Kidney (tissue), 14 donors: ENCODE data around the gene EMILIN3. TPM values are rescaled to one million over a fixed set of nuclear protein-coding genes. Genes with fewer than 3 reads are reported as not detected.
A peak's percentile ranks its signal among the peaks of the same experiment; 100 is the strongest.

Experiments used
- DNase-seq, 5 donors: peaks; one replicate each; pipeline ENCODE4 v3.0.0-alpha.2; 2013 to 2020
- FAIRE-seq: peaks from 2 replicates; lab custom pipeline; 2012; peaks lifted over from hg19 to GRCh38; lab: Jason Lieb, UNC
- H3K27ac ChIP-seq, 2 donors: one replicate each; pipeline ENCODE4 v1.7.0; 2013; ENCODE audit warnings: low read depth in 2 of 2, low read length in 2 of 2, inconsistent platforms in 1 of 2
- H3K27me3 ChIP-seq: one replicate; pipeline ENCODE4 v1.7.1; 2013; ENCODE audit warnings: low read length, inconsistent platforms; ENCODE audit not compliant: control insufficient read depth, insufficient read depth
- H3K36me3 ChIP-seq, 3 donors: one replicate each; pipeline versions ENCODE4 v1.7.0 to v1.7.1; 2013; ENCODE audit warnings: low read length in 3 of 3, control low read depth in 1 of 3, inconsistent platforms in 1 of 3; ENCODE audit not compliant: insufficient read depth in 3 of 3, control insufficient read depth in 2 of 3
- H3K4me1 ChIP-seq, 3 donors: one replicate each; pipeline versions ENCODE4 v1.7.0 to v1.7.1; 2013; ENCODE audit warnings: low read length in 3 of 3, inconsistent platforms in 1 of 3, low read depth in 1 of 3; ENCODE audit not compliant: control insufficient read depth in 2 of 3, insufficient read depth in 2 of 3
- H3K4me3 ChIP-seq, 3 donors: one replicate each; pipeline versions ENCODE4 v1.7.0 to v1.8.1; 2013; ENCODE audit warnings: low read length in 3 of 3, control low read depth in 1 of 3, inconsistent platforms in 1 of 3
- H3K9ac ChIP-seq, 3 donors: one replicate each; pipeline versions ENCODE4 v1.7.0 to v1.7.1; 2013; ENCODE audit warnings: low read length in 3 of 3, control low read depth in 1 of 3, inconsistent platforms in 1 of 3
- H3K9me3 ChIP-seq, 3 donors: one replicate each; pipeline versions ENCODE4 v1.7.0 to v1.7.1; 2013; ENCODE audit warnings: low read length in 3 of 3, control low read depth in 1 of 3, inconsistent platforms in 1 of 3; ENCODE audit not compliant: control insufficient read depth in 2 of 3, insufficient read depth in 1 of 3
- intact Hi-C: fragments of 100-400 bp; cut with DNase I; formaldehyde crosslinking; loops from one replicate; pipeline ENCODE4 v1.11.1; 2022
- polyA plus RNA-seq: library from polyadenylated mRNA; stranded (reverse); fragments of 350-450 nt; fragmentation: Illumina TruSeq; extraction: RNeasy Lipid Tissue Mini Kit (QIAGEN cat#74804); gene quantifications from one replicate; pipeline ENCODE4 v1.2.3, GENCODE V29; 2014; ENCODE audit warnings: low read depth, low replicate concordance; ENCODE audit not compliant: insufficient read depth
- total RNA-seq: library from RNA; stranded (reverse); fragmentation: NEBNext Ultra II Directional; extraction: Animal tissue kit (Norgen Biotek cat#: 25700); gene quantifications from one replicate; pipeline ENCODE4 v1.2.1, GENCODE V29; 2021
- TF ChIP-seq, protein P1 (sequence below): IDR thresholded peaks from 3 replicates; pipeline ENCODE4 v1.5.1; 2012; ENCODE audit warnings: mild to moderate bottlenecking, moderate library complexity, borderline replicate concordance; ENCODE audit not compliant: insufficient read depth; ENCODE audit errors: extremely low read depth
- donor health status: control.
- donor health status: control.
- donor health status: control.
- donor health status: control.
- donor health status: control.
- donor health status: DM: yes; HTN: yes; CAD: no.
- donor health status: Normal renal cell carcinoma (clear cell type).

The EMILIN3 gene
- total and polyA plus RNA-seq, 2 donors from 2014 or later, result 0.32 to 0.50 TPM

DNA sequence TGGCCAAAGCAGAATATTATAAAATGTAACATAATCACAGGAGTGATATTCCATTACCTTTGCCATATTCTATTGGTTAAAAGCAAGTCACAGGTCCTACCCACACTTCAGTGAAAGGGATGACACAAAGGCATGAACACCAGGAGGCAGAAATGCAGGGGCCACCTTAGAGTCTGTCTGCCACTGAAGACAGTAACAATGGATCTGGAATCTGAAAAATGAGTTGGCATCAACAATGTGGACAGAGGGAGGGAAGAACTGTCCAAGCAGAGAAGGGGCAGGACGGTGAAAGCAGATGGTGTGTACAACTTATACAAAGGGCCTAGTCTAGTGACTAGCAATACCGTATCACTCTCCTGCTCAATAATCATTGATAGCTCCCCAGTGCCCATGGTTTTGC, 32.6 kb downstream of the EMILIN3 start:
- DNase-seq (no peak), FAIRE-seq (no peak)
- Histone ChIP-seq H3K27me3 (no peaks in the 10 kb centered on the region), H3K9me3 (no peaks in the 10 kb centered on the region), H3K4me3 (no peak overlapping the region), H3K4me1 (peaks cover 5 to 22% (median 14%) of the 10 kb centered on the region in 3 donors), H3K27ac (peak overlapping the region; percentile 43 to 58), H3K36me3 (no peaks in the 10 kb centered on the region), H3K9ac (peak overlapping the region in 1 of 3 donors; percentile 40)
- TF ChIP-seq, protein P1, sequence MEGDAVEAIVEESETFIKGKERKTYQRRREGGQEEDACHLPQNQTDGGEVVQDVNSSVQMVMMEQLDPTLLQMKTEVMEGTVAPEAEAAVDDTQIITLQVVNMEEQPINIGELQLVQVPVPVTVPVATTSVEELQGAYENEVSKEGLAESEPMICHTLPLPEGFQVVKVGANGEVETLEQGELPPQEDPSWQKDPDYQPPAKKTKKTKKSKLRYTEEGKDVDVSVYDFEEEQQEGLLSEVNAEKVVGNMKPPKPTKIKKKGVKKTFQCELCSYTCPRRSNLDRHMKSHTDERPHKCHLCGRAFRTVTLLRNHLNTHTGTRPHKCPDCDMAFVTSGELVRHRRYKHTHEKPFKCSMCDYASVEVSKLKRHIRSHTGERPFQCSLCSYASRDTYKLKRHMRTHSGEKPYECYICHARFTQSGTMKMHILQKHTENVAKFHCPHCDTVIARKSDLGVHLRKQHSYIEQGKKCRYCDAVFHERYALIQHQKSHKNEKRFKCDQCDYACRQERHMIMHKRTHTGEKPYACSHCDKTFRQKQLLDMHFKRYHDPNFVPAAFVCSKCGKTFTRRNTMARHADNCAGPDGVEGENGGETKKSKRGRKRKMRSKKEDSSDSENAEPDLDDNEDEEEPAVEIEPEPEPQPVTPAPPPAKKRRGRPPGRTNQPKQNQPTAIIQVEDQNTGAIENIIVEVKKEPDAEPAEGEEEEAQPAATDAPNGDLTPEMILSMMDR, result no peak
- intact Hi-C loops, result no loop called here

- TF ChIP-seq, protein P1, result no peak
- Histone ChIP-seq H3K36me3 (no peaks in the 10 kb centered on the region), H3K27me3 (no peaks in the 10 kb centered on the region), H3K4me1 (peaks cover 5 to 24% (median 14%) of the 10 kb centered on the region in 3 donors), H3K27ac (no peak overlapping the region), H3K9ac (no peak overlapping the region), H3K4me3 (no peak overlapping the region), H3K9me3 (no peaks in the 10 kb centered on the region)
- intact Hi-C loops, result no loop called here
- FAIRE-seq (no peak), DNase-seq (no peak)
Observed at GRCh38 chr20:41331731-41332130, 34.9 kb downstream of the EMILIN3 start.

- Histone ChIP-seq H3K27me3 (no peaks in the 10 kb centered on the region), H3K4me3 (no peak overlapping the region), H3K36me3 (no peaks in the 10 kb centered on the region), H3K9ac (no peak overlapping the region), H3K27ac (no peak overlapping the region), H3K9me3 (no peaks in the 10 kb centered on the region), H3K4me1 (peaks cover 5 to 24% (median 14%) of the 10 kb centered on the region in 3 donors)
- intact Hi-C loops, result no loop called here
- DNase-seq, result no peak
- TF ChIP-seq, protein P1, result no peak
- no peak for FAIRE-seq
Observed at GRCh38 chr20:41330941-41331340, 35.7 kb downstream of the EMILIN3 start.

DNA sequence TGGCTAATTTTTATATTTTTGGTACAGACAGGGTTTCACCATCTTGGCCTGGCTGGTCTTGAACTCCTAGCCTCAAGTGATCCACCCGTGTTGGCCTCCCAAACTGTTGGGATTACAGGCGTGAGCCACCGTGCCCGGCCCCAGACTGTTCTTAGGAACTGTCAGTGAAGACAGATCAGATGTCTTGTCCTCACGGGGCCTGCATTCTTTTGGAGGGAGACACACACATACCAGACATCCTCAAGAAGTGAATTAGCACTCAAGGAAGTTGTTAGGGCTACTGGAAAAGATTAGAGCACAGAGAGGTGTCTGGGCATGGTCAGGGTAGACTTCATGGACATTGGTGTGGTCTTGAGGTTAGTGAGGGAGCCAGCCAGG, 36.3 kb downstream of the EMILIN3 start:
- peaks cover 5 to 24% (median 14%) of the 10 kb centered on the region in 3 donors for H3K4me1 ChIP-seq
- no peaks in the 10 kb centered on the region for H3K9me3 ChIP-seq
- H3K27me3 ChIP-seq, result no peaks in the 10 kb centered on the region
- DNase-seq (peak in 1 of 5 donors; percentile 67), FAIRE-seq (no peak)
- H3K36me3 ChIP-seq, result no peaks in the 10 kb centered on the region
- TF ChIP-seq, protein P1, result no peak
- H3K9ac ChIP-seq, result no peak overlapping the region
- intact Hi-C loops, result no loop called here
- H3K4me3 ChIP-seq, result no peak overlapping the region
- H3K27ac ChIP-seq, result peak overlapping the region in 1 of 2 donors; percentile 92
